K562 (cell line): Measurements from ENCODE around the gene DCAF6.

Source experiments
- BRCA1 ChIP-seq, 2 experiments: fragments of 450-650 bp in 1 of 2; sonication (generic) in 1 of 2; formaldehyde crosslinking in 1 of 2; IDR thresholded peaks; 2 replicates each; pipeline versions ENCODE4 v1.5.0 to v1.6.1; 2017 to 2020; ENCODE audit warnings: mild to moderate bottlenecking in 1 of 2, missing genetic modification reagents in 1 of 2
- CTCF ChIP-seq, 3 experiments: IDR thresholded peaks in 2 of 3; conservative IDR thresholded peaks in 1 of 3; 2 replicates each; pipeline ENCODE4 v1.5.1; 2011 to 2012; ENCODE audit warnings: low read length in 3 of 3, mild to moderate bottlenecking in 3 of 3, control low read depth in 2 of 3, improper control_type of control experiment in 1 of 3, inconsistent platforms in 1 of 3, low read depth in 1 of 3, mixed read lengths in 1 of 3, moderate library complexity in 1 of 3; ENCODE audit not compliant: insufficient read depth in 2 of 3
- ELF2 ChIP-seq: fragments of 250-450 bp; sonication (Bioruptor Pico); IDR thresholded peaks from 2 replicates; pipeline ENCODE4 v1.5.0; 2021; ENCODE audit warnings: mild to moderate bottlenecking
- EZH2 ChIP-seq: IDR thresholded peaks from 2 replicates; pipeline ENCODE4 v1.6.1; 2012; ENCODE audit warnings: low read depth, mild to moderate bottlenecking, inconsistent platforms, low read length, borderline replicate concordance
- KAT7 ChIP-seq: sonication (generic); formaldehyde crosslinking; IDR thresholded peaks from 2 replicates; pipeline ENCODE4 v1.8.0; 2022; ENCODE audit warnings: missing genetic modification reagents, mild to moderate bottlenecking, borderline replicate concordance
- MXI1 ChIP-seq: IDR thresholded peaks from 2 replicates; pipeline ENCODE4 v1.6.1; 2011; ENCODE audit warnings: low read depth, mild to moderate bottlenecking, improper control_type of control experiment, low read length
- NCOA2 ChIP-seq, 2 experiments: fragments of 450-650 bp; IDR thresholded peaks; 2 replicates each; pipeline ENCODE4 v1.6.1; 2018; ENCODE audit warnings: mild to moderate bottlenecking in 2 of 2, moderate library complexity in 1 of 2; ENCODE audit not compliant: partially characterized antibody in 2 of 2
- NONO ChIP-seq, 2 experiments: fragments of 200-400 bp in 1 of 2; fragments of 450-650 bp in 1 of 2; formaldehyde crosslinking in 1 of 2; IDR thresholded peaks; 2 replicates each; pipeline ENCODE4 v1.6.1; 2017; ENCODE audit warnings: low read depth in 2 of 2, mild to moderate bottlenecking in 2 of 2, moderate library complexity in 2 of 2, low read length in 1 of 2
- PBX2 ChIP-seq, 2 experiments: IDR thresholded peaks in 1 of 2; conservative IDR thresholded peaks in 1 of 2; 2 replicates each; pipeline ENCODE4 v1.6.1; 2016; ENCODE audit warnings: low read depth in 2 of 2, mild to moderate bottlenecking in 1 of 2, missing compliant biosample characterization in 1 of 2, missing genetic modification characterization in 1 of 2, moderate library complexity in 1 of 2
- ZBTB33 ChIP-seq: sonication (generic); formaldehyde crosslinking; IDR thresholded peaks from 2 replicates; pipeline ENCODE4 v1.8.1; 2023; ENCODE audit warnings: mild to moderate bottlenecking, missing genetic modification reagents

GRCh38 chr1:168019407-168019806, 82.9 kb downstream of the DCAF6 start:
- TF ChIP-seq EZH2 (no peak), ZBTB33 (CRISPR knock-in tag) (no peak), MXI1 (no peak), BRCA1 (IDR thresholded peaks at IDR 0.05) (no peak), BRCA1 (CRISPR knock-in tag; IDR thresholded peaks at IDR 0.05) (no peak), PBX2 (CRISPR knock-in tag; IDR thresholded peaks at IDR 0.05; ENCODE audit: low read depth) (no peak), PBX2 (tag; conservative IDR thresholded peaks at IDR 0.05; ENCODE audit: low read depth) (no peak), KAT7 (CRISPR knock-in tag) (no peak), ELF2 (CRISPR knock-in tag) (no peak), NCOA2 (IDR thresholded peaks at IDR 0.05; ENCODE audit: partially characterized antibody in 2 of 2) (no peak), CTCF (IDR thresholded peaks at IDR 0.05 in 2 of 3, conservative IDR thresholded peaks at IDR 0.05 in 1 of 3; ENCODE audit: insufficient read depth in 2 of 3, low read depth in 1 of 3, low read length in 3 of 3) (no peak), NONO (IDR thresholded peaks at IDR 0.05; ENCODE audit: low read depth in 2 of 2, low read length in 1 of 2) (no peak)
